ENCODE data around the gene ITGA3.
"Not testable (repeated sequence)": the region's sequence is repeated elsewhere in the genome, so short reads cannot be mapped to it uniquely, and the experiment has no call there.

The ITGA3 gene

GRCh38 chr17:50036455-50037261, 19.3 kb upstream of the ITGA3 start:
- Histone ChIP-seq H3K27me3 (ENCODE audit: insufficient read depth, low read length) (no peaks in the 10 kb centered on the region), H3K36me3 (ENCODE audit: insufficient read depth, low read depth, low read length) (no peaks in the 10 kb centered on the region), H3K4me3 (ENCODE audit: low read length) (no peak overlapping the region), H3K9me3 (ENCODE audit: insufficient read depth, low read depth, low read length) (no peaks in the 10 kb centered on the region), H3K9ac (ENCODE audit: low read depth, low read length) (no peak overlapping the region), H3K27ac (ENCODE audit: low read length) (no peak overlapping the region), H3K4me1 (ENCODE audit: insufficient read depth, low read length) (no peaks in the 10 kb centered on the region)

- Histone ChIP-seq H3K27ac (ENCODE audit: low read length) (no peak overlapping the region), H3K36me3 (ENCODE audit: insufficient read depth, low read depth, low read length) (no peaks in the 10 kb centered on the region), H3K9me3 (ENCODE audit: insufficient read depth, low read depth, low read length) (no peaks in the 10 kb centered on the region), H3K27me3 (ENCODE audit: insufficient read depth, low read length) (no peaks in the 10 kb centered on the region), H3K4me3 (ENCODE audit: low read length) (no peak overlapping the region), H3K4me1 (ENCODE audit: insufficient read depth, low read length) (no peaks in the 10 kb centered on the region), H3K9ac (ENCODE audit: low read depth, low read length) (no peak overlapping the region)
Measured at GRCh38 chr17:50037321-50038107, 18.4 kb upstream of the ITGA3 start.

GRCh38 chr17:50039058-50039457, 16.9 kb upstream of the ITGA3 start:
- H3K4me3 ChIP-seq (ENCODE audit: low read length): no peak overlapping the region
- no peak overlapping the region for H3K9ac ChIP-seq (ENCODE audit: low read depth, low read length)
- H3K4me1 ChIP-seq (ENCODE audit: insufficient read depth, low read length): no peaks in the 10 kb centered on the region
- no peak overlapping the region for H3K27ac ChIP-seq (ENCODE audit: low read length)
- no peaks in the 10 kb centered on the region for H3K9me3 ChIP-seq (ENCODE audit: insufficient read depth, low read depth, low read length)
- H3K36me3 ChIP-seq (ENCODE audit: insufficient read depth, low read depth, low read length): no peaks in the 10 kb centered on the region
- no peaks in the 10 kb centered on the region for H3K27me3 ChIP-seq (ENCODE audit: insufficient read depth, low read length)

- H3K36me3 ChIP-seq (ENCODE audit: insufficient read depth, low read depth, low read length); H3K9ac ChIP-seq (ENCODE audit: low read depth, low read length); H3K27me3 ChIP-seq (ENCODE audit: insufficient read depth, low read length); H3K9me3 ChIP-seq (ENCODE audit: insufficient read depth, low read depth, low read length); H3K27ac ChIP-seq (ENCODE audit: low read length); H3K4me1 ChIP-seq (ENCODE audit: insufficient read depth, low read length); H3K4me3 ChIP-seq (ENCODE audit: low read length): not testable (repeated sequence)
Measured at GRCh38 chr17:50040496-50040895, 15.4 kb upstream of the ITGA3 start.

- no peaks in the 10 kb centered on the region for H3K27me3 ChIP-seq (ENCODE audit: insufficient read depth, low read length)
- no peak overlapping the region for H3K27ac ChIP-seq (ENCODE audit: low read length)
- H3K4me1 ChIP-seq (ENCODE audit: insufficient read depth, low read length): no peaks in the 10 kb centered on the region
- no peaks in the 10 kb centered on the region for H3K36me3 ChIP-seq (ENCODE audit: insufficient read depth, low read depth, low read length)
- H3K4me3 ChIP-seq (ENCODE audit: low read length): no peak overlapping the region
- no peak overlapping the region for H3K9ac ChIP-seq (ENCODE audit: low read depth, low read length)
- H3K9me3 ChIP-seq (ENCODE audit: insufficient read depth, low read depth, low read length): no peaks in the 10 kb centered on the region
Measured at GRCh38 chr17:50042211-50042610, 13.7 kb upstream of the ITGA3 start.

GRCh38 chr17:50043290-50044148, 12.4 kb upstream of the ITGA3 start:
- Histone ChIP-seq H3K9me3 (ENCODE audit: insufficient read depth, low read depth, low read length) (no peaks in the 10 kb centered on the region), H3K27ac (ENCODE audit: low read length) (no peak overlapping the region), H3K9ac (ENCODE audit: low read depth, low read length) (no peak overlapping the region), H3K36me3 (ENCODE audit: insufficient read depth, low read depth, low read length) (no peaks in the 10 kb centered on the region), H3K4me3 (ENCODE audit: low read length) (no peak overlapping the region), H3K27me3 (ENCODE audit: insufficient read depth, low read length) (no peaks in the 10 kb centered on the region), H3K4me1 (ENCODE audit: insufficient read depth, low read length) (no peaks in the 10 kb centered on the region)

GRCh38 chr17:50044483-50044882, 11.4 kb upstream of the ITGA3 start:
- no peak overlapping the region for H3K9ac ChIP-seq (ENCODE audit: low read depth, low read length)
- H3K27ac ChIP-seq (ENCODE audit: low read length): no peak overlapping the region
- H3K4me3 ChIP-seq (ENCODE audit: low read length): no peak overlapping the region
- H3K27me3 ChIP-seq (ENCODE audit: insufficient read depth, low read length): no peaks in the 10 kb centered on the region
- H3K4me1 ChIP-seq (ENCODE audit: insufficient read depth, low read length): no peaks in the 10 kb centered on the region
- no peaks in the 10 kb centered on the region for H3K9me3 ChIP-seq (ENCODE audit: insufficient read depth, low read depth, low read length)
- H3K36me3 ChIP-seq (ENCODE audit: insufficient read depth, low read depth, low read length): no peaks in the 10 kb centered on the region

- Histone ChIP-seq H3K9ac (ENCODE audit: low read depth, low read length) (no peak overlapping the region), H3K9me3 (ENCODE audit: insufficient read depth, low read depth, low read length) (no peaks in the 10 kb centered on the region), H3K27me3 (ENCODE audit: insufficient read depth, low read length) (no peaks in the 10 kb centered on the region), H3K36me3 (ENCODE audit: insufficient read depth, low read depth, low read length) (no peaks in the 10 kb centered on the region), H3K4me1 (ENCODE audit: insufficient read depth, low read length) (no peaks in the 10 kb centered on the region), H3K4me3 (ENCODE audit: low read length) (no peak overlapping the region), H3K27ac (ENCODE audit: low read length) (no peak overlapping the region)
Measured at GRCh38 chr17:50045154-50045553, 10.8 kb upstream of the ITGA3 start.

GRCh38 chr17:50046179-50046578, 9.7 kb upstream of the ITGA3 start:
- H3K27me3 ChIP-seq (ENCODE audit: insufficient read depth, low read length): no peaks in the 10 kb centered on the region
- no peak overlapping the region for H3K9ac ChIP-seq (ENCODE audit: low read depth, low read length)
- H3K27ac ChIP-seq (ENCODE audit: low read length): no peak overlapping the region
- no peaks in the 10 kb centered on the region for H3K36me3 ChIP-seq (ENCODE audit: insufficient read depth, low read depth, low read length)
- no peak overlapping the region for H3K4me3 ChIP-seq (ENCODE audit: low read length)
- peaks cover 9% of the 10 kb centered on the region for H3K4me1 ChIP-seq (ENCODE audit: insufficient read depth, low read length)
- no peaks in the 10 kb centered on the region for H3K9me3 ChIP-seq (ENCODE audit: insufficient read depth, low read depth, low read length)

GRCh38 chr17:50046667-50047066, 9.2 kb upstream of the ITGA3 start:
- Histone ChIP-seq H3K27ac (ENCODE audit: low read length) (no peak overlapping the region), H3K4me3 (ENCODE audit: low read length) (no peak overlapping the region), H3K9ac (ENCODE audit: low read depth, low read length) (no peak overlapping the region), H3K9me3 (ENCODE audit: insufficient read depth, low read depth, low read length) (no peaks in the 10 kb centered on the region), H3K27me3 (ENCODE audit: insufficient read depth, low read length) (no peaks in the 10 kb centered on the region), H3K36me3 (ENCODE audit: insufficient read depth, low read depth, low read length) (no peaks in the 10 kb centered on the region), H3K4me1 (ENCODE audit: insufficient read depth, low read length) (peaks cover 14% of the 10 kb centered on the region)

- Histone ChIP-seq H3K4me3 (ENCODE audit: low read length) (no peak overlapping the region), H3K9me3 (ENCODE audit: insufficient read depth, low read depth, low read length) (no peaks in the 10 kb centered on the region), H3K27me3 (ENCODE audit: insufficient read depth, low read length) (no peaks in the 10 kb centered on the region), H3K27ac (ENCODE audit: low read length) (no peak overlapping the region), H3K36me3 (ENCODE audit: insufficient read depth, low read depth, low read length) (no peaks in the 10 kb centered on the region), H3K9ac (ENCODE audit: low read depth, low read length) (no peak overlapping the region), H3K4me1 (ENCODE audit: insufficient read depth, low read length) (peaks cover 18% of the 10 kb centered on the region)
Measured at GRCh38 chr17:50047083-50047482, 8.8 kb upstream of the ITGA3 start.

All from iPS-20b (cell line).